Caco-2 (cell line): ENCODE data around the gene KMT5C. TPM values are rescaled to one million over a fixed set of nuclear protein-coding genes. Genes with fewer than 3 reads are reported as not detected.
"Not testable (repeated sequence)": the region's sequence is repeated elsewhere in the genome, so short reads cannot be mapped to it uniquely, and the experiment has no call there.

Experiments used
- BruUV-seq: library from RNA; stranded (reverse); fragments of 400-500 nt; replicated peaks from 2 replicates; lab custom pipeline; 2021; lab: Mats Ljungman, UMichigan
- CTCF ChIA-PET: fragments of 300-600 bp; sonication (Branson Sonifier 250); formaldehyde crosslinking; loops from one replicate; lab custom pipeline; 2022; ENCODE audit warnings: antibody characterized with exemption; lab: Charles Lee
- POLR2A ChIA-PET: fragments of 300-600 bp; sonication (Branson Sonifier 250); formaldehyde crosslinking; loops from one replicate; lab custom pipeline; 2022; ENCODE audit warnings: antibody characterized with exemption; lab: Charles Lee
- DNase-seq, 2 experiments: peaks; one replicate each; pipeline versions ENCODE4 v3.0.0 to v3.0.0-alpha.2; 2020 to 2022
- H3K27me3 ChIP-seq: replicated peaks from 2 replicates; pipeline ENCODE4 v1.6.0; 2011; ENCODE audit warnings: low read length; ENCODE audit not compliant: control insufficient read depth, insufficient read depth
- H3K36me3 ChIP-seq: 2 replicates; pipeline ENCODE4 v1.5.1; 2011; ENCODE audit warnings: low read length; ENCODE audit not compliant: control insufficient read depth, insufficient read depth
- H3K4me1 ChIP-seq: fragments of 250-450 bp; sonication (Bioruptor Pico); 2 replicates; pipeline ENCODE4 v1.5.1; 2020; ENCODE audit warnings: mild to moderate bottlenecking
- H3K4me3 ChIP-seq: 2 replicates; pipeline ENCODE4 v1.5.1; 2011; ENCODE audit warnings: low read depth, mild to moderate bottlenecking, control low read depth, low read length
- H3K9me3 ChIP-seq: fragments of 250-450 bp; sonication (Bioruptor Pico); 2 replicates; pipeline ENCODE4 v1.5.1; 2020; ENCODE audit warnings: mild to moderate bottlenecking, moderate library complexity
- H3K27ac Mint-ChIP-seq: one replicate; pipeline ENCODE4 v1.8.0; 2022; ENCODE audit warnings: mixed read lengths; ENCODE audit not compliant: unreplicated experiment
- H3K27me3 Mint-ChIP-seq: one replicate; pipeline ENCODE4 v1.8.0; 2022; ENCODE audit warnings: mixed read lengths; ENCODE audit not compliant: insufficient read depth, unreplicated experiment
- H3K36me3 Mint-ChIP-seq: one replicate; pipeline ENCODE4 v1.8.0; 2022; ENCODE audit warnings: mild to moderate bottlenecking, mixed read lengths; ENCODE audit not compliant: insufficient read depth, unreplicated experiment
- H3K4me1 Mint-ChIP-seq: one replicate; pipeline ENCODE4 v1.8.0; 2022; ENCODE audit warnings: low read depth, mixed read lengths; ENCODE audit not compliant: unreplicated experiment
- H3K4me3 Mint-ChIP-seq: one replicate; pipeline ENCODE4 v1.8.0; 2022; ENCODE audit warnings: mild to moderate bottlenecking, moderate library complexity, mixed read lengths; ENCODE audit not compliant: unreplicated experiment
- H3K9me3 Mint-ChIP-seq: one replicate; pipeline ENCODE4 v1.8.0; 2022; ENCODE audit warnings: mixed read lengths; ENCODE audit not compliant: unreplicated experiment
- CTCF ChIP-seq, 2 experiments: fragments of 200-600 bp in 1 of 2; IDR thresholded peaks; 1 replicate in 1 of 2; 2 replicates in 1 of 2; pipeline versions ENCODE4 v1.5.1 to v1.8.0; 2011 to 2022; ENCODE audit warnings: antibody characterized with exemption in 1 of 2, control low read depth in 1 of 2, inconsistent platforms in 1 of 2, low read depth in 1 of 2, low read length in 1 of 2, mild to moderate bottlenecking in 1 of 2, moderate library complexity in 1 of 2; ENCODE audit not compliant: insufficient read depth in 1 of 2, severe bottlenecking in 1 of 2, unreplicated experiment in 1 of 2
- intact Hi-C: fragments of 100-400 bp; cut with micrococcal nuclease; formaldehyde crosslinking; loops from one replicate; pipeline ENCODE4 v1.10.0; 2022; ENCODE audit not compliant: unreplicated experiment
- total RNA-seq: library from RNA; stranded (reverse); gene quantifications from 2 replicates; pipeline ENCODE4 v1.2.3, GENCODE V29; 2022

KMT5C gene
- total RNA-seq, 1 experiment from 2014 or later: 26.3 TPM

GRCh38 chr19:55322204-55322885 lies 17.3 kb upstream of the KMT5C start:
- no peak for TF ChIP-seq CTCF (IDR thresholded peaks at IDR 0.05; ENCODE audit: insufficient read depth in 1 of 2, low read depth in 1 of 2, low read length in 1 of 2, severe bottlenecking in 1 of 2, unreplicated experiment in 1 of 2)
- ChIA-PET POLR2A (interaction anchor here (0.6 to 2.2 kb wide), 3 partner anchors 17 to 666 kb away, joined by 3 to 15 read pairs (median 5); partner anchors contain the start of genes KMT5C and TMEM238), CTCF (interaction anchor here (0.6 to 3.6 kb wide), 3 partner anchors 15 to 25 kb away, joined by 3 to 20 read pairs (median 5); partner anchors contain the start of gene KMT5C)
- no peaks in the 10 kb centered on the region for H3K27me3 ChIP-seq
- peaks cover 25% of the 10 kb centered on the region for H3K4me1 ChIP-seq
- Mint-ChIP-seq H3K4me3 (peak overlapping the region; percentile 27), H3K27me3 (no peaks in the 10 kb centered on the region), H3K27ac (peak overlapping the region; percentile 53), H3K36me3 (peaks cover 12% of the 10 kb centered on the region), H3K4me1 (peaks cover 23% of the 10 kb centered on the region), H3K9me3 (no peaks in the 10 kb centered on the region)
- intact Hi-C loops: no loop called here
- H3K4me3 ChIP-seq: 0 out of 2 replicates have a peak overlapping the region, but pooled peaks have one; percentile 13
- no TSS peak for BruUV-seq
- no peaks in the 10 kb centered on the region; the same call in 1 of the 2 replicates for H3K9me3 ChIP-seq
- peak; percentile 29 to 63 for DNase-seq
- no peaks in the 10 kb centered on the region; the same call in 1 of the 2 replicates for H3K36me3 ChIP-seq

DNA sequence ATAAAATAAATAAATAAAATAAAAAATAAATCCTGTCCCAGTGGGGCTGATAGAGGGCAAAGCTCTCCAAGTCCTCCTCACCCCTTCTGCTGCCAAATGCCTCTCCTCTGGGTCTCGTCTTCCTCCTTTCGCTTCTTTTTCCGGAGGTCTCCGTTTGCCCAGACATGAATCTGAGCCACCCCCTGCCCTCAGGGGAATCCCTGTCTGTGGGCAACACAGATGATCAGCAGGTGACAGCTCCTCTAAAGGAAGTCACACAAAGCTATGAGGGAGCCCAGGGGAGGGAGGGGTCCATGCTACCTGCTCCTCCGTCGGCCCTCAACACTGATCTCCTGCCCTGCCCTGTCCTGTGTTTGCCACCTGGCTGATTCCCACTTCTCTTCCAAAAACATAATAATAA lies 15.0 kb upstream of the KMT5C start:
- H3K27ac Mint-ChIP-seq: no peak overlapping the region
- peaks cover 30% of the 10 kb centered on the region for H3K4me1 Mint-ChIP-seq
- no peaks in the 10 kb centered on the region for H3K9me3 Mint-ChIP-seq
- Histone ChIP-seq H3K4me1 (peaks cover 30% of the 10 kb centered on the region), H3K4me3 (no peak overlapping the region), H3K27me3 (no peaks in the 10 kb centered on the region), H3K9me3 (no peaks in the 10 kb centered on the region; the same call in 1 of the 2 replicates), H3K36me3 (no peaks in the 10 kb centered on the region; the same call in 1 of the 2 replicates)
- H3K4me3 Mint-ChIP-seq: no peak overlapping the region
- TF ChIP-seq CTCF (IDR thresholded peaks at IDR 0.05; ENCODE audit: insufficient read depth in 1 of 2, low read depth in 1 of 2, low read length in 1 of 2, severe bottlenecking in 1 of 2, unreplicated experiment in 1 of 2): no peak
- no peaks in the 10 kb centered on the region for H3K27me3 Mint-ChIP-seq
- BruUV-seq: no TSS peak
- ChIA-PET POLR2A (no interaction called here), CTCF (interaction anchor here (1.4 kb wide), 1 partner anchor 14 kb away, joined by 4 read pairs; no protein-coding TSS in a partner anchor)
- peaks cover 12% of the 10 kb centered on the region for H3K36me3 Mint-ChIP-seq
- intact Hi-C loops: no loop called here
- no peak for DNase-seq

DNA sequence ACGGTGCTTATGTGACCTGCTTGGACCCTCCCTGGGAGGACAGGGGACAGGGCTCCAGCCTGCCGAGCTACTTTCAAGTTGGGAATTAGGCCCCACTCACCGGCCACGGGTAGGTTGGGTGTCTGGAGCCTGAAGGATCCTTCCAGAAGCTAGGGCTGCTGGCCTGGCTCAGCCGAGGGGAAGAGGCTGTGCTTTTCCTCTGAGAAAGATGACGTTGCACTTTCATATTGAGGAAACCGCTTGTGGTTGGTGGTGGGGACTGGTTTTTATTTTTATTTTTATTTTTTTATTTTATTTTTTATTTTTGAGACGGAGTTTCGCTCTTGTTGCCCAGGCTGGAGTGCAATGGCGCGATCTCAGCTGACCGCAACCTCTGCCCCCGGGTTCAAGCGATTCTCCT lies 14.5 kb upstream of the KMT5C start, which contains the start of gene TMEM150B:
TSS of gene TMEM150B (minus strand) at position 170 of the 400 bp plus-strand sequence. CDS start 4,305 bp downstream, outside the sequence.
- Histone ChIP-seq H3K4me3 (no peak within 1 kb of the TSS), H3K4me1 (peaks cover 30% of the 10 kb centered on the region), H3K9me3 (no peaks in the 10 kb centered on the region; the same call in 1 of the 2 replicates), H3K27me3 (no peaks in the 10 kb centered on the region), H3K36me3 (no peaks in the 10 kb centered on the region)
- Mint-ChIP-seq H3K4me1 (peaks cover 30% of the 10 kb centered on the region), H3K36me3 (peaks cover 7% of the 10 kb centered on the region), H3K4me3 (no peak within 1 kb of the TSS), H3K27me3 (no peaks in the 10 kb centered on the region), H3K27ac (no peak within 1 kb of the TSS), H3K9me3 (no peaks in the 10 kb centered on the region)
- POLR2A ChIA-PET: no interaction called here
- no TSS peak for BruUV-seq
- TF ChIP-seq CTCF (IDR thresholded peaks at IDR 0.05; ENCODE audit: insufficient read depth in 1 of 2, low read depth in 1 of 2, low read length in 1 of 2, severe bottlenecking in 1 of 2, unreplicated experiment in 1 of 2): no peak
- no peak for DNase-seq
- CTCF ChIA-PET: interaction anchor here (1.4 kb wide), 1 partner anchor 14 kb away, joined by 4 read pairs; no protein-coding TSS in a partner anchor
- intact Hi-C loops: no loop called here

DNA sequence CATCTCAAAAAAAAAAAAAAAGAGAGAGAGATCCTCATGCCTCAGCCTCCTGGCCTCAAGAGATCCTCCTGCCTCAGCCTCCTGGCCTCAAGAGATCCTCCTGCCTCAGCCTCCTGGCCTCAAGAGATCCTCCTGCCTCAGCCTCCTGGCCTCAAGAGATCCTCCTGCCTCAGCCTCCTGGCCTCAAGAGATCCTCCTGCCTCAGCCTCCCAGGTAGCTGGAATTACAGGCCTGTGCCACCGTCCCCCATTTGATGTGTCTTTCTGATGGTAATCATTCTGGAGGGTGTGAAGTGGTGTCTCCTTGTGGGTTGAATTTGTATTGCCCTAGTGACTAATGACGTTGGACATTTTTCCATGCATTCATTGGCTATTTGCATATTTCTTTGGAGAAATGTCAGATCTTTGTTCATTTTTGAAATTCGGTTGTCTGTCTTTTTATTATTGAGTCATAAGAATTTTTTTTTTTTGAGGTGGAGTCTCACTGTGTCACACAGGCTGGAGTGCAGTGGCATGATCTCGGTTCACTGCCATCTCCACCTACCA lies 10.8 kb upstream of the KMT5C start:
- H3K4me3 Mint-ChIP-seq, H3K27me3 ChIP-seq, BruUV-seq, H3K36me3 ChIP-seq, H3K27me3 Mint-ChIP-seq, H3K27ac Mint-ChIP-seq, intact Hi-C loops, H3K4me3 ChIP-seq, DNase-seq, H3K9me3 Mint-ChIP-seq, H3K9me3 ChIP-seq, H3K4me1 ChIP-seq: not testable (repeated sequence)
- Mint-ChIP-seq H3K36me3 (peaks cover 12% of the 10 kb centered on the region), H3K4me1 (peaks cover 12% of the 10 kb centered on the region)
- CTCF ChIA-PET: interaction anchor here (1.2 kb wide), 1 partner anchor 7 kb away, joined by 4 read pairs; no protein-coding TSS in a partner anchor
- POLR2A ChIA-PET: interaction anchor here (1.8 kb wide), 1 partner anchor 11 kb away, joined by 12 read pairs; the partner anchor contains the start of gene KMT5C
